Choroid plexus epithelial cell (primary cell): ENCODE results near the gene MYCBPAP.

Source experiments
- DNase-seq: peaks from one replicate; pipeline ENCODE4 v3.0.0-alpha.2; 2010; ENCODE audit warnings: low read depth
- H3K4me3 ChIP-seq: 2 replicates; pipeline ENCODE4 v1.5.1; 2011; ENCODE audit warnings: low read depth, mild to moderate bottlenecking, control low read depth, low read length, moderate library complexity
- TF ChIP-seq, protein P1 (sequence below): conservative IDR thresholded peaks from 2 replicates; pipeline ENCODE4 v1.5.1; 2011; ENCODE audit warnings: low read depth, mild to moderate bottlenecking, control low read depth, inconsistent platforms, low read length, moderate library complexity

The MYCBPAP gene

DNA sequence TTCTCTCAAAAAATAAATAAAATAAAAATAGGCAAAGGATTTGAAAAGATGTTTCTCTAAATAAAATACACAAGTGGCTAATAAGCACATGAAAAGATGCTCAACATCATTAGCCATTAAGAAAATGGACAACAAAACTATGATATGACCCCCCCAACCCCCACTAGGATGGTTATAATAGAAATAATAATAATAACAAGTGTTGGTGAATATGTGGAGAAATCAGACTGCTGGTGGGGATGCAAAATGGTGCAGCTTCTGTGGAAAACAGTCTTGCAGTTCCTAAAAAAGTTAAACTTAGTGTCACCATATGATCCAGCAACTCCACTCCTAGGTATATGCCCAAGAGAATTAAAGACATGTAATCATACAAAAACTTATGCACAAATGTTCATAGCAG is 9.0 kb upstream of the MYCBPAP start:
- TF ChIP-seq, protein P1, sequence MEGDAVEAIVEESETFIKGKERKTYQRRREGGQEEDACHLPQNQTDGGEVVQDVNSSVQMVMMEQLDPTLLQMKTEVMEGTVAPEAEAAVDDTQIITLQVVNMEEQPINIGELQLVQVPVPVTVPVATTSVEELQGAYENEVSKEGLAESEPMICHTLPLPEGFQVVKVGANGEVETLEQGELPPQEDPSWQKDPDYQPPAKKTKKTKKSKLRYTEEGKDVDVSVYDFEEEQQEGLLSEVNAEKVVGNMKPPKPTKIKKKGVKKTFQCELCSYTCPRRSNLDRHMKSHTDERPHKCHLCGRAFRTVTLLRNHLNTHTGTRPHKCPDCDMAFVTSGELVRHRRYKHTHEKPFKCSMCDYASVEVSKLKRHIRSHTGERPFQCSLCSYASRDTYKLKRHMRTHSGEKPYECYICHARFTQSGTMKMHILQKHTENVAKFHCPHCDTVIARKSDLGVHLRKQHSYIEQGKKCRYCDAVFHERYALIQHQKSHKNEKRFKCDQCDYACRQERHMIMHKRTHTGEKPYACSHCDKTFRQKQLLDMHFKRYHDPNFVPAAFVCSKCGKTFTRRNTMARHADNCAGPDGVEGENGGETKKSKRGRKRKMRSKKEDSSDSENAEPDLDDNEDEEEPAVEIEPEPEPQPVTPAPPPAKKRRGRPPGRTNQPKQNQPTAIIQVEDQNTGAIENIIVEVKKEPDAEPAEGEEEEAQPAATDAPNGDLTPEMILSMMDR = no peak
- no peak overlapping the region for H3K4me3 ChIP-seq
- DNase-seq = no peak

DNA sequence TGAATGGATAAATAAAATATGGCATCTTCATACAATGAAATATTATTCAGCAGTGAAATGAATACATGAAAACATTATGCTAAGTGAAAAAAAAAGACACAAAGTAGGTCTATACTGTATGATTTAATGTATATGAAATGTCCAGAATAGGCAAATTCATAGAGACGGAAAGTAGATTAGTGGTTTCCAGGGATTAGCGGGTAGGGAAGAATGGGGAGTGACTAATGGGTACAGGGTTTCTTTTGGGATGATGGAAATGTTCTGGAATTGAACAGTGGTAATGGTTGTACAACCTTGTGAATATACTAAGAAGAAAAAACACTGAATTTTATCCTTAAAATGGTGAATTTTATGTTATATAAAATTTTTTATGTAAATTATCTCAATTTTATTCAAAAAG is 8.5 kb upstream of the MYCBPAP start:
- DNase-seq = no peak
- TF ChIP-seq, protein P1 = no peak
- no peak overlapping the region for H3K4me3 ChIP-seq

DNA sequence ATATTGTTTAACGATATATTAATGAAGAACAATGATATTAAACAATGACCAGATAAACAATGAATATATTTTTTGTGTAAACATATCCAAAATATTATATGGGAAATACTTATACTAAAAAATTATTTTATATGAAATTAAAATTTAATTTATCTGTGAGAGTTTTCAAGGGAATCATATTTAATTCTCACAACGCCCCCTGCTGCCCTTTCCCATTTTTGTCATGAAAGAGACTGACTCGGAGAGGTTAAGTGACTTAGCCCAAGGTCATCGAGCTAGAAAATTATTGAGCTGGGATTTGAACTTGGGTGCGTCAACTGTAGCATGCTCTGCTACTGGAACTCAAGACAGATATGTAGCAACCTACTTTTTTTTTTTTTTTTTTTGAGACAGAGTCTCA is 7.2 kb upstream of the MYCBPAP start:
- no peak overlapping the region for H3K4me3 ChIP-seq
- DNase-seq = peak; percentile 33
- TF ChIP-seq, protein P1 = peak; percentile 58

GRCh38 chr17:50502301-50502990 is 5.8 kb upstream of the MYCBPAP start:
- DNase-seq = no peak
- no peak overlapping the region for H3K4me3 ChIP-seq
- TF ChIP-seq, protein P1 = no peak

- TF ChIP-seq, protein P1 = no peak
- DNase-seq = no peak
- H3K4me3 ChIP-seq = no peak overlapping the region
These were observed 2.6 kb upstream of the MYCBPAP start for GRCh38 chr17:50505591-50506130.

DNA sequence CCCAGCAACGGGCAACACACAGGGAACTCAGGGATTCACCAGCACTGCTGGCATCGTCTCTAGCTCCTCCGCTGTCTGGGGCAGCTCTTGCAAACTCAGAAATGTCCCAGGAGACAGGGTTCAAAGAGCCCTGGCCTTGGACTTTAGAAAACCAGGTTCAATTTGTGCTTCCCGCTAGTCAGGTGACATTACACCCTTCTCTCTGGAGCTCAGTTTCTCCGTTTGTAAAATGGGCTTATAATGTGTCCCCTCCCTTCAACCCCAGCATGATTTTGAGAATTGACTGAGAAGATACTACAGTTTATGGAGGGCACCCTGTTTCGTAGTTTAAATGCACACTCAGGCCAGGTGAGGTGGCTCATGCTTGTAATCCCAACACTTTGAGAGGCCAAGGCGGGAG is 1.9 kb upstream of the MYCBPAP start:
- no peak overlapping the region for H3K4me3 ChIP-seq
- TF ChIP-seq, protein P1 = no peak
- no peak for DNase-seq
